DMS53 (cell line): Measurements from ENCODE around the gene PTX4.

Experiments
- DNase-seq: peaks from one replicate; lab custom pipeline; 2025; lab: John Stamatoyannopoulos, UW

Gene PTX4

DNA sequence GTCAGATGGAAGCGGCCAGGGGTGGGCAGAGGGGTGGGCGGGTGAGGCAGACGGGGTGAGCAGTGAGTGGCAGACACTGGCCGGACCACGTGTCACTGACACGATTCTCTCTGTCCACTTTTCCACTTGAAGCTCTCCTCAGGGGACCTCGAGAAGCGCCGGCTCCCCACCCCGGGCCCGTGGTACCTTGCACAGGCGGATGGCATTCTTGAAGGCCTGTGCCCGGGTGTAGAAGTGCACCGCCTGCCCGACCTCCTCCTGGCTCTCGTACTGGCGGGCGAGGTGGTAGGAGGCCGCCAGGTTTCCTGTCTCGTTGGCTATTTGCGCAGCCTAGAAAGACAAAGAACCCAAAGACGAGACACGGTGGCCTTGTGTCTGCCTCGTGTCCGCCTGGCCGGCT, 35.6 kb upstream of the PTX4 start:
- DNase-seq = no peak

DNA sequence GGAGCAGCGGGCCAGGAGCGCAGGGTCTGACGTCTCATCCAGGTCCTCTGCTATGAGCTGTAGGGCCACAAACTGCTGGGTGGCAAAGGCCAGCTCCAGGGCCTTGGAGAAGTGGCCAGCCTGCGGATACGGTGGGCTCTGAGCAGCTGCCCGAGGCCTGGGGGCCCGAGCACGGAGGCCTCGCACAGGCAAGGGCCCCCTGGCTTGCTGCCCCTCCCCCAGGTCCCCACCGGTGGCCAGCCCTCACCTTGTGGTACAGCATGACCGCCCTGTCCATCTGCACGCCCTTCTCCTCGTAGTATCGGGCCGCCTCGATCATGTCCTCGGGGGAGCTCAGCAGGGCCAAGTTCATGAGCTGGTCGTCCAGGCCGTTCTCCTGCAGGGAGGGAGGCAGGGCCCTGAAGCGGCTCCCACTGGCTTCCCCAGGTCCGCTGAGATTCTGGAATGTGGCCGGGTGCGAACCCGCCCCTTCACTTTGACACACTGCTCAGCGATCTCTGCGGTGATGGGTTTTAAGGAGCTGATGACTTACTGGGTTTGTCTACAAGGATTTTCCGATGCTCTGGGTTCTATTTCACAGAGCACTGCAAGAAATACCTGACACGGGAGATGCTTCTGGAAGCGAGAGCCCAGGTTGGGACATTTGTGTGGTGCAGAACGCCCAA, 35.0 kb upstream of the PTX4 start:
- DNase-seq = no peak

DNA sequence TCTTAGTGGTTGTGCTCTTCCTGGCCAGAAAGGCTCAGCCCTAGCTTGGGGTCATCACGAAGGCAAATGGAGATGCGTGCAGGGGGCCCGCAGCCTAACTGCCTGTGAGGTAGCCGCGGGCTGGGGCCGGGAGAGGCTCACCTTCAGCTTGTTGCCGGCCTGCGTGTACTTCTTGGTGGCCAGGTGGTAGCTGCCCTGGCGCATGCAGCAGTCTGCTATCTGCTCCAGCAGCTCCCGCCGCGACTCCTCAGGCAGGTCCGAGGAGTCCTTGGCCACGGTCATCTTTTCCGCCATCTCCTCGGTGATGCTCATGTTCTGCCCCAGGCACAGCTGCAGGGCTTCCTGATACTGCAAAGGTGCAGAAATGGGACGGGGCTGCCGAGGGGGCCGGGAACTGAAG, 31.7 kb upstream of the PTX4 start:
- no peak for DNase-seq

DNA sequence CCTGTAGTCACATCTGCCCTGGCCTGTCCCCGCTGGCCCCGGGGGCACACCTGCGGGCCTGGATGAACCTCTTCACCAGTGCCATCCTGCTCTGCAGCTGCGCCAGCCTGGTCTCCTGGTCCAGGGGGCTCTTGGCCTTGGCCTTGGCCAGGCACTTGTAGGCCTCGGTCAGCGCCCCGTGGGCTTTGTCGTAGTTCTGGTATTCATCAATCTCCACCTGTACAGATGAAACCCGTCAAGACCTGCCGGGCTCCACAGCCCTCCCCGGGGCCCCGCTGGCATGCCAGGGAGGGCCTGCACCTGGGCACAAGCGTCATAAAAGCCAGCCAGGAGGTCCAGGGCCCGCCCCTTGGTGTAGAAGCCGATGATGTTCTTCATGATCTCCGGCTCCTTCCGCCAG, 31.1 kb upstream of the PTX4 start:
- no peak for DNase-seq

DNA sequence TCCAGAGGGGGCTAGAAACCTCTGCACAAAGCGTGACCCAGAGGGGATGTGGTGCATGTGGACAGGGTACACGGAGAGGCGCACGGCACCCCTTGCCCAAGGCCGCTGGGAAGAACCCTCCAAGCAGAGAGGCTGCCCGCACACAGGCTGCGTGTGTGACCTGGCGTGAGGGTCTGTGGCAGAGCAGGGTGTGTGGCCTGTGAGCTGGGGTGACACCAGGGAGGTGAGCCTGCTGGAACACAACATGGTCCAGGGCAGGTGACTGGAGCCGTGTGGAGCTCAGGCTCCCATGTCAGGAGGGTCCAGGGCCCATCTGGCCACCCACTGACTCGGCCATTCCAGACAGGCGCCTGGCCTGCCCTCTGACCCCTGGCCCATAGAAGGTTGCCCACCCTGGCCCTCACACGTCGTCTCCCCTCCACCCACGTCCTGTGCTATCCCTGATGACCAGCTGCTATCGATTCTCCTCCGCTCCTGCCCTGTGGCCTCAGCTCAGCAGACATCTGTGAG, 29.9 kb upstream of the PTX4 start:
- no peak for DNase-seq

DNA sequence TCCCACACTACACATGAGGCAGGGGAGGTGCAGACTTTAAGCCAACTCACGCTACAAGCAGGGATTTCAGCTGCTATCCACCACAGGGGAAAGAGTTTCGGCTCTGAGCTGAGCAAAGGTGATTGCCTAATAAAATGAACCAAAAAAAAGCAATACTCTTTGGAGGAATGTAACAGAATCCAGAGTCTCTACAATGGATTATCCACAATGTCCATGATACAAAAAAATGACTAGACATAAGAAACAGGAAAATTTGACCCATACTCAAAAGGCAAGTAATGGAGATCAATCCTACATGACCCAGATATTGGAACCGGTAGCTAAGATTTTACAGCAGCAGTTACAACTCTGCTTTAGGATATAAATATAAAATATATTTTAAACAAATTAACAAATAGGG, 25.8 kb upstream of the PTX4 start:
- no peak for DNase-seq

DNA sequence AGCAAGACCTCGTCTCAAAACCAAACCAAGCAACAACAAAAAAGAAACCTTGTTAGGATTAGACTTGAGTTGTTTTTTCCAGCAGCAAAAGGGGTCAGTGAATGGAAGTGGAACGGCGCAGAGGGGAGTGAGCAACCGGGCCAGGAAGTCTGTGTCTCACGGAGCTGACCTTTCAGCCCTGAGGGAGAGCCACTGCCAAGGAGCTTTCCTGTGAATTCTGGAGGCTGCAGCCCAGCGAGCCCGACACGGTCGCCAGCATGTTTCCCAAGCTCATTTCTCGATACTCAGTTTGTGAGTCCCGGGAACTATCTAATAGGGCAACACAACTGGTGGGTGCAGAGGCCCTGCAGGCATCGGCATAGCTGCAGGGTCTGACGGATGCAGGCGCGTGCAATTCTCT, 24.0 kb upstream of the PTX4 start:
- no peak for DNase-seq

DNA sequence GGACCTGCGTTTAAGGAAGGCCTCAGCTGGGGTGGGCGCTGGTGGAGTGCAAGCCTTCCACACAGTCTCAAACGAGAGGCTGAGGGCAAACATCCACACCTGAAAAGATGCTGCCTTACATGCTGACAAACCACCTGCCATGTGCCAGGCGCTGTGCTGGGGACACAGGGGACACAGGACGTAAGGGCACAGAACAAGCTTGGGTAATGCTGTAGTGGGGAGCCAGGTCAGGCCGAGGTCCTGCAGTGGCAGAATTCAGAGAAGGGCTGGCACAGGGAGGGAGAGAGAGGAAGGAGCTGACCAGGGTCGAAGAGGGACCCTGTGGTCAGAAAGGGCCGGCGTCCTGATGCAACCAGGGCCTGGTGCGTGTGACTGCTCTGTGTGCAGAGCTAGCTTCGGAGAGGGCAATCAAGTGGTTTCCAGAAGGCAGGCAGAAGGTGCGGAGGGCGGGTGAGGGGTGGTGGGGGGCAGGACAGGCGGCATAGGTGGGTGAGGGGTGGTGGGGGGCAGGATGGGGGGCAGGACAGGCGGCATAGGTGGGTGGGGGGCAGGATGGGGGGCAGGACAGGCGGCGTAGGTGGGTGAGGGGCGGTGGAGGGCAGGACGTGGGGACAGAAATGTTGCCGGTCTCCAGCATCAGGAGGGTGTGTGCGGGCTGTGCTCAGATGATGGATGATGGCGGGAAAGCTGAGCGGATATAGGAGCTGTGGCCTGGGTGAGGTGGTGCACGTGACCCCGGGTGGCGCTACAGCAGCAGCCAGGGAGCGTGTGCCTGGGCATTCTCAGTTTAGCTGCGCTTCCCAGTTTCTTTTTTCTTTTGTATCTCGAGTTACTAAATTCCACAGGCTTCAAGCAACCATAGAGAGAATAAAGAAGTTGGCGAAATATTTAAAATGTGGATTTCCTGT, 23.2 kb upstream of the PTX4 start:
- DNase-seq = peak; percentile 30

DNA sequence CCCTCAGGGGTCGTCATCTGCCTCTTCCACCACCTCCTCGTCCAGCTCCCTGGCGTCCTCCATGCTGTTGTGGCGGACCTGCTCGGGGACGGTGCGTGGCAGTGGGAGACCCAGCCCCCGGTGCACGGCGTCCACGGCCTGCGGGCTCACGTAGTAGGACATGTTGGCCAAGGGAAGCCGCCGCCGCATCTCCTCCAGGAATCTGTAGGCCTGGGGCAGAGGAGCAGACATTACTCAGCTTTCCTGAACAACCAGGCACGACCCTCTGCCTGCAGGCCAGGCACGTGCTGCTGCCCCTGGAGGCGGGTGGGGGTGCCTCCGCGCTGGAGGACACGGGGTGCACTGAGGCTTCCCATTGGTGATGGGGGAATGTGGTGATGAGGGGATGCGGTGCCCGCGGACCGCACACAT, 22.2 kb upstream of the PTX4 start:
- no peak for DNase-seq

DNA sequence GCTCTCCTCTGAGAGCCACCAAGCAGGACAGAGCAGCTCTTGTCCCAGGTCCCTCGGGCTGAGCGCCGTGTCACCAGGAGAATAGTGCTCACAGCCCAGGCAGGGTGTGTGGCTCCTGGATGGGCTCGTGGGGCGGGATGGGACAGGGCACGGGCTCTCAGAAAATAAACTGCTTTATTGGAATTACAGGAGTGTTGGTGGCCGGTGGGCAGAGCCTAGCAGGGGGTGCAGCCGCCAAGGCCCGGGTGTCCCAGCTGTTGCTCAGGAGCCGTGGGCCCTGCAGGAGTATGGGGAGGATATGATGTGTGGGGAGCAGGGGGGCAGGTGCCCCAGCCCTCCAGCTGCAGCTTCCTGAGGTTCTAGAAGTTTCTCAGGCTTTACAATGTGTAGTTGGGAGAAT, 21.5 kb upstream of the PTX4 start:
- DNase-seq = no peak

DNA sequence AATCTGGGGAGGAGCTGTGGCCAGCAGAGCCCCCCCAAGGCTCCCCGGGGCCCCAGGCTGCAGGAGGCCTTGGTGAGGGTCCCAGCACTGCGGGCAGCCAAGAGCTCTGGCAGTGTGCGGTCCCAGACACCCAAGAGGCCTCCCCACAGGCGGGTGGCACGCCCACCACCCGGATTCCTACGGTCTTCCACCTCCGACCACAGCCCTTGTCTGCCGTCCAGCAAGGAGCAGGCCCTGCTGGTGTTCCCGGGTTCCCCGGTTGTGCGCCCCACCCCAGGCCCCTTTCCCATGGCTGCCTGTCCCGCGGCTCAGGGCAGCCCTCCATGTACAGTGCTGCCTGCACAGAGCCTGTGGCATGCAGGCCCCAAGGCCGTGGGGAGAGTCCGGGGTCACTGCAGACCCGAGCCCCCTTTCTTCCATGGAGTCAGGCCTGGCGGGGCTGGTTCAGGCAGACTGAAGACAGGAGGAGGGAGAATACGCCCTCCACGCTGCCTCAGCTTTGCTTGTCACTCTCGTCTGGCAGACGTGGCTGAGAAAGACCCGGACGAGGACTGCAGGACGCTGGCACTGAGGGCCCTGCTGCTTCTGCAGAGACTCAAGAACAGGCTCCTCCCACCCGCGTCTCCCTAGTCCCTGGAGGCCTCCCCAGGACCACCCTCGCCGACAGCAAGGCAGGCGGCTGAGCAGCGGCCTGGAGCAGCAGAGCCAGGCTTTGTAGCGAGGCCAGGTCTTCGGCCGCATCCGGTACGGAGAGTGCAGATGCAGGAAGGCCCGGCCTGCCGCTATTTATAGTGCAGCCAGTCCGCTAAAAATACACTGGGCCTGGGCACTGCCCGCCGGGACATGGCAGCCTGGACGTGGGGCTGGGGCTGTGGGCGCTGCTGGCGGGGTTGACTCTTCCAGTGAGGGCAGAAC, 20.8 kb upstream of the PTX4 start:
- DNase-seq = peak; percentile 34

DNA sequence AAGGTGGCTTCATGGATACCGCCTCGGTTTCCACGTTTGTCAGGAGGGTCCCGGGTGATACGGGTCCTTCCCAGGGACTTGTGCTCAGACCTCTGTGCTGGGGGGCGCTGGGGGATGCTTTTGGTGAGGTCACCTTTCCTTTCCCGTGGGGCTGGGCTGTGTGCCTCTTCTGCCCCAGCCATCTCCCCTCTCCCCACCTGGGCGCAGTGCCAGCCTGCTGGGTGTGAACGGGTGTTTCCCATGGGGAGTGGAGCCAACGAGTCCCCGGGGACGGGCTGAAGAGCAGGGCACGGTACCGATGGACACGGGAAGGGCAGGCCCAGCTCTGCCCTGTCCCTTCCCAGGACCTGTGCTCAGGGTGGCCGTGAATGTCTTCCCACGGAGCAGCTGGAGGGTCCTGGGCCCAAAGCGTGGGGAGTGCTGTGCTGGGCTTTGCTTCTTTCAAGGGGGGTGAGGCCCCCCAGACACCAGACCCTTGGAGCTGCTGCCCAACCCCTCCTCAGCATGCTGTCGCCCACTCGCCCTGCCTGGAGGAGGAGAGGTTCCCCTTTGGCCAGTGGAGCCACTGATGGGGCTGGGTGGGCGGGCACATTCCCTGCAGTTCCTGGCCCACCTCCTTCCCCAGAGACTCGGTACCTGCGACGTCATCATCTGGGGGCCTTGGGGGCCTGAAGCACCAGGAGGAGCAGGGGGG, 19.9 kb upstream of the PTX4 start:
- no peak for DNase-seq

DNA sequence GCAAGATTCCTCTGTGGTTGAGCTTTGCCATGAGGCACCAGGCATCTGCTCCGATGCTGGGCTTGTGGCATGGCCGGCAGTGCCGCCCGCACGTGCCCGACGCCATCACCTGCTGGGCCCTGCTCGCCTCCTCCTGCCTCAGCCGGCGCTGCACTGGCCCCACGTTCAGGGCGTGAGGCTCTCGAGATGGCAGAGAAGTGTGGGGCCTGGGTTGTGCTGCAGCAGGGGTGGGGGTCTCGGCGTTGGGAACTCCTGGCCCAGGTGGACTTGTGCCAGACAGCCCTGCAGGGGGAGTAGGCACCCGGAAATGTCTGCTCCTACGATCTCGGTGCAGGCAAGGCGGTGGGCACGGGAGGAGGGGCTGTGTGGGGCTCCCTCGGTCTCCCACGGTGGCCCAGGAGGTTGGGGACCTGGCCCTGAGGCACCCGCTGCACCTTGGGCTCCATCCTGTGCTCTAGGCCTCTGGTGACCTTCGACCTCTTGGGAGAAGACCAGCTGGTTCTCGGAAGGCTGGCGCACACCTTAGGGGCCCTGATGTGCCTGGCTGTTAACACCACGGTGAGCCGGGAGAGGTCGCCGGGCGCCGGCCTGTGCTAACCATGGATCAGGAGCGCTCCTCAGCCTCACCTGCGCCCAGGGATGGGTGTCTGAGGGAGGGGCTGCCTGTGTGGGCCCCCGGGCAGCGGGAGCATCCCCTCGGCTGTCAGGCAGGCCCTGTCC, 17.9 kb upstream of the PTX4 start:
- DNase-seq = no peak

DNA sequence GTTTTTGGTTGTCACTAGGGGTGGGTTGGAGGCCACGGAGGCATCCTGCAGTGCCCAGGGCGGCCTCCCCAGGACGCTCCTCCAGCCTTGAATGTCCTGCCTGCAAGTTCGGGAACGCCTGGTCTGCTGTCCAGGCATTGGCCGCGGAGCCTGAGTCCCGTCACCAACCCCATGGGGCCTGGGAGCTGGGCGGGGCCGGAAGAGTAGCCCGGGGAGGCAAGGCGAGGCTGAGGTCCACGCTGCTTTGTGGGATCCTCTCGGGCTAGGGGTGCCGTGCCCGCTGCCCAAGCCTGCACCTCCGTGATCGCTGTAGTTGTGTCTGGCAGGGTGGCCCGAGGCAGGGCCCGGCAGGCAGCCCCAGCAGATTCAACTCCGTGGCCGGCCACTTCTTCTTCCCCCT, 17.2 kb upstream of the PTX4 start:
- no peak for DNase-seq

DNA sequence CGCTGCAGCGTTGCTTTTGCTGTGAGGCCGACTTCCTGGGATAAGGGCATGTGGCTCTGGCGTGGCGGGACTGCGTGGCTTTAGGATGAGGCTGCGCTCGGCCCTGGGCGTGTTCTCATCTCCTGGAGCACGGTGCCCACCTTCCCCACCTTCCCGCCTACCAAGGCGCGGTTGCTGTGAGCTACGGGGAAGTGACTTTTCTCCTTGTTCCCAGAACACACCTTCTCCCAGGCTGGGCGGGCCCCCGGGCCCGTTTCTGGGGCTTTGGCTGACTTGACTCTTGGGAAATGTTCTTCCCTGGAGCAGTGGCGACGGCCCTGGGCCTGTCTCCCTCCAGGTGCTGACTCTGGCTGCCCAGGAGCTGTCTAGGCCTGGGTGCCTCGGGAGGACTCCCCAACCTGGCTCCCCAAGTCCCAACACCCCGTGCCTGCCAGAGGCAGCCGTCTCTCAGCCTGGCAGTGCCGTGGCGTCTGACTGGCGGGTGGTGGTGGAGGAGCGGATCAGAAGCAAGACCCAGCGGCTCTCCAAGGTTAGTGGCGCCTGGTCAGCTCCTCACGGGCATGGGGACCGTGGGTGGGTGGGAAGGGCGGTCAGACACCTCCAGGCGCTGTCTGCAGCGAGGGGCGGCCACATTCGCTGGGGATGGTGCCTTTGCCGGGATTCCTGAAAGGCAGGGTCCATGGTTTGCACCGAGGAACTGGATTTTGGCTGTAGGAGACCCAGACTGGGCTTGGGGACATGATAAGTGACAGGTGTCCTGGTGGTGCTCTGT, 16.5 kb upstream of the PTX4 start:
- no peak for DNase-seq

DNA sequence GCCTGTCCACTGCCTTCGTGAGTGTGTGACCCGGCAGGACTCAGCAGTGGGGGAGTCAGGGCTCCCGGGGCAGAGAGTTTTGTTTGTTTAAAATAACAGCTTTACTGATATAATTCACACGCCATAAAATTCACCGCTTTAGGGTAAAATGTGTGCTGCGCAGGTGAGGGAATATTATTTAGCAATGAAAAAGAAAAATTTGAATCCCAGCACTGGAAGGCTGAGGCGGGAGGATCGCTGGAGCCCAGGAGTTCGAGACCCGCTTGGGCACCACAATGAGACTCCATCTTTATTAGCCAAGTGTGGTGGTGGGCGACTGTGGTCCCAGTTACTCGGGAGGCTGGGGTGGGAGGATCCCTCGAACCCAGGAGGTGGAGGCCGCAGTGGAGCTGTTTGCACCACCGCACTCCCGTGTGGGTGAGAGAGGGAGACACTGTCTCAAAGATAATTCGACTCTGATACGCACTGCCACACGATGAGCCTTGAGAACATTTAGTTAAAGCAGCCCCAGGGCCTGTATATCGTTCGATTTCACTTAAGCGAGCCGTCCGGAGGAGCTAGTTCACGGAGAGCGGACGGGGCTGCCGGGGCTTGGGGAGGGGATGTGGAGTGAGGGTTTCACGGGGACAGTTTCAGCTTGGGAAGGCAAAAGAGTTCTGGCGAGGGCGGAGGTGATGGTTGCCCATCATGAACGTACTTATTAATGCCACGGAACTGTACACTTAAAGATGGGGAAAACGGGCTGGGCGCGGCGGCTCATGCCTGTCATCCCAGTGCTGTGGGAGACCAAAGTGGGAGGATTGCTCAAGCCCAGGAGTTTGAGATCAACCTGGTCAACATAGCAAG, 14.6 kb upstream of the PTX4 start:
- DNase-seq = no peak

DNA sequence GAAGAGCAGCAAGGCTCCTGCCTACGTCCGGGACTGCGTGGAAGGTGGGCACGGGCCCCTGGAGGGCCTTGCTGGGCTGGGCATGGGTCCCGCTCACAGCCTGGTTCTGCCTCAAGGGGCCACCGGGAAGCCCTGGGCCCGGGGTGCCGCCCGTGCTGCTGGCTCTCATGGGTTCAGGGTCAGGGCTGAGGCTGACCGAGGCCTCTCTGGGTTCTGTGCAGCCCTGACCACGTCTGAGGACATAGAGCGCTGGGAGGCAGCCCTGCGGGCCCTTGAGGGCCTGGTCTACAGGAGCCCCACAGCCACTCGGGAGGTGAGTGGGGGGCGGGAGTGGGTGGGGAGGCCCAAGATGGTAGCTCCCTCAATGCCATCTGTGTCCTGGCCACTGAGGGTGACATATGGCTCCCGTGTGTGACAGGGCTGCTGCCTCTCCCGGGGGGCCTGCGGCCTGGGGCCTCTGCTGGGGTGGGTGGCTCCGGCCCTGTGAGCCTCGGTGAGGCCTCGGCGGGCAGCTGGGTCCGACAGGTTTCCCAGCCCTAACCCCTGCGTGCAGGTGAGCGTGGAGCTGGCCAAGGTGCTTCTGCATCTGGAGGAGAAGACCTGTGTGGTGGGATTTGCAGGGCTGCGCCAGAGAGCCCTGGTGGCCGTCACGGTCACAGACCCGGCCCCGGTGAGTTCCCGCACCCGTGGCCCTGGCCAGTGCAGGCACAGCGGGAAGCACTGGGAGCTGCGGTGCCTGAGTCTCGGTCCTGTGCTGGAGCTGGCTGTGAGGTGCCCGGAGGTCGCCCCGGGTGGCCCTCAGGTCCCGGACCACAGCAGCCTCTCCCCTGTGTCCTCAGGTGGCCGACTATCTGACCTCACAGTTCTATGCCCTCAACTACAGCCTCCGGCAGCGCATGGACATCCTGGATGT, 13.6 kb upstream of the PTX4 start:
- no peak for DNase-seq

DNA sequence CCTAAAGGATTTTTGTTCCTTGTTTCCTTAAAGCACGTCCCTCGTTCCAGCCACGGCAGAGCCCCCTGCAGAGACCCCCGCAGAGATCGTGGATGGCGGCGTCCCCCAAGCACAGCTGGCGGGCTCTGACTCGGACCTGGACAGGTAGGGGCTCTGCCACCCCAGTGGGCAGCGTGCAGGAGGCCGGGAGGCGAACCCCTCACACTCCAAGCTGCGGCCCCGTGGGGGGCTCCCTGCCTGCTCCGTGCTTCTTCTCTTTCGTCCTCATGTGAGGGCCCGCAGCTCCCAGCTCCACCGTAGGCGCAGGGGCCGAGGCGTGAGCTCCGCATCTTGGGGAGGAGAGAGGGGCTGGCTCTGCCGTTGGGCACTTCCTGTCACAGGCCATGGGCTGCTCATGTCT, 12.9 kb upstream of the PTX4 start:
- DNase-seq = no peak
